TTC549 (cell line): ENCODE measurements around the gene SPCS2.
"Not testable (repeated sequence)": the region's sequence is repeated elsewhere in the genome, so short reads cannot be mapped to it uniquely, and the experiment has no call there.

Source experiments
- FAIRE-seq: peaks from 2 replicates; lab custom pipeline; 2012; peaks lifted over from hg19 to GRCh38; lab: Jason Lieb, UNC

SPCS2 gene

DNA sequence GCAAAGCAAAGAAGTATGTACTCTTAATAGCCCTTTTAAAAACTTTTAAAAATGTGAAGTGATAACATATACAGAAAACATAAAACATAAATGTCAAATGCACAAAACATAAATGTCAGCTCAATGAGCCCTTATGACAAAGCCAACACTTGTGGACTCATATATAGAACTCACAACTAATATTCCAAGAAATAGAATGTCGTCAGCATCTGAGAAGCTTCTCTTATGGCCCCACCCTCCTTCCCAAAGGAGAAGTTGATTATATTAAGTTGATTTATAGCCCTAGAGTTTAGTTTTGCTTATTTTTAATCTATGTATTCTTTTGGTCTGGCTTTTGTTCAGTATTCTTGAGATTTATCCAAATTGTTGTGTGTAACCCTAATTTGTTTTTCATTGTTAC is 53.5 kb downstream of the SPCS2 start:
- no peak for FAIRE-seq

DNA sequence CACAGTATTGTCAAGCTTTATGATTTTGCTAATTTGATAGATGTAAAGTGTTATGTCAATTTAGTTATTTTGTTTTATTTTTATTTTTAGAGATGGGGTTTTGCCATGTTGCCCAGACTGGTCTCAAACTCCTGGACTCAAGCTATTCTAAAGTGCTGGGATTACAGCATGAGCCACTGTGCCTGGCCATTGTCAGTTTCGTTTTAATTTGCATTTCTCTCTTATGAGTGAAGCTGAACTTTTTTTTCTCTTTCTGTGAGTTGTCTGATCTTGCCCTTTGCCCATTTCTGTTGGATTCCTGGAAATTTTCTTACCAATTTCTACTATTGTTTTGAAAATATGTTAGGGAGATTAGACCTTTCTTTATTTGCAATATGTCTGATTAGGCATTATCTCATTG is 55.1 kb downstream of the SPCS2 start:
- FAIRE-seq: no peak

DNA sequence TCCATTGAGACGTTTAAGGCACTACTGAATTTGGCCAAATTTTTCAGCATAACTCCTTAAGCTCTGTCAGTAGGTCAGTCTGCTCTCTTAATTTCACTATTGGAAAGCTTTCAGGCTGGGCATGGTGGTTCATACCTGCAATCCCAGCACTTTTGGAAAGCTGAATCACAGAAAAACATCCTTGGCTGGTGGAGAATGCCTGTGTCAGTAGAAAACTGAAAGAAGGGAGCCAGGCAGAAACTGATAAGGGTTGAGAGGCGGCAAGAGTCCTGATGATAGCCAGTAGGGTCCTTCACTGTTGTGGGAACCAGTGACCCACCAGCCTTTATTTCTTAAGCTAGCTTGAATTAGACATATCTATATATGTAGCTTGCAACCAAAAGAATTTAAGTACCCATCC is 62.3 kb downstream of the SPCS2 start:
- no peak for FAIRE-seq

DNA sequence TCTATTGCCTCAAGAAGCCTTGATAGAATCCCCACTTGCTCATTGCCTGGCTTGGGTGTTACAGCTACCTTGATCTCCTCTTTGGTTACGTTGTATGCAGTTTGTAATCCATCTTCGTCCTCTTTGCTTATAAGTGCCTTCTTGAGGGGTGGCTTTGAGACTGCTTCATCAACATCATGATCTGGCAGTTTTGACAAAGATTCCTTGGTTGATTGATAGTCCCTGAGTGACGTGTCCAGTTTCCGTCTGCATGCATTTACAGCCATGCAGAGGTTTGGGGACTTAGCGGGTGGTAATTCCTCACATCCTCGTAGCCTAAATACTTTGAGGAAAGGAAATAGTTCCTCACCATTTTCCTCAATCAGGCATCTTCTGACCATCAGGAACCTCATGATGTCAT is 62.8 kb downstream of the SPCS2 start:
- FAIRE-seq: no peak

DNA sequence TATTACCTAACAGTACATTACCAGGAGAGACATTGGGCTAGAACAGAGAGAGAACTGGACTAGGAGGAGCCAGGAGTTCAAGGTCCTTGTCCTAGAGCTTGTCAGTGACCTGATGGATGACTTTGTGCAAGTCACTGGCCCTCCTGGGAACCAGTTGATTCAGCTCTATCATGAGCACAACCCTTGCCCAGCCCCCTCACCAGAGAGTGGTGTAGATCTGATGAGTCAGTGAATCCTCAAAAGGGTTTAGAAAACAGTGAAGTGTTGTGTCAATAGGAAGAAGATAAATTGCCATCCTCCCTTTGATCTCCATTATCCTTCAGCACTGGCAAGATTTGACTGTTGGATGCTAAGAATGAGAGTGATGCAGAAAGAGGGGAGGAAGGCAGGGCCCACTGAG is 64.0 kb downstream of the SPCS2 start:
- no peak for FAIRE-seq

DNA sequence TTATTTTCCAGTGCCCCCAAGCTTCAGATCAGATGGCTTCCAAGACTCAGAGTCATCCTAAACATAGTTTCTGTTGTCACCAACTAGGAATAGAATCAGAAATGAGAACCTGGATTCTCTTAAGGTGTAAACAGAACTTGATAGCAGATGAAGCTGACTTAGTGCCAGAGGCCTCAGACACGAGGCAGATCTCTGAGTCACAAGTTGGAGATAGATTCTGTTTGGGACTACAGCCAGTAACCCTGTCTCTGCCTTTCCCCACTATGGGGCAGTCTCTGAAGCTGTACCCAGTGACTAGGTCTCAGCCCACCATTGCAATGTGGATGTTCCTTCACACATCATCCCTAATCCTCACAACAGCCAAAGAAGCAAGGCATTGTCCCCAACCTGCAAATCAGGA is 65.1 kb downstream of the SPCS2 start:
- no peak for FAIRE-seq

DNA sequence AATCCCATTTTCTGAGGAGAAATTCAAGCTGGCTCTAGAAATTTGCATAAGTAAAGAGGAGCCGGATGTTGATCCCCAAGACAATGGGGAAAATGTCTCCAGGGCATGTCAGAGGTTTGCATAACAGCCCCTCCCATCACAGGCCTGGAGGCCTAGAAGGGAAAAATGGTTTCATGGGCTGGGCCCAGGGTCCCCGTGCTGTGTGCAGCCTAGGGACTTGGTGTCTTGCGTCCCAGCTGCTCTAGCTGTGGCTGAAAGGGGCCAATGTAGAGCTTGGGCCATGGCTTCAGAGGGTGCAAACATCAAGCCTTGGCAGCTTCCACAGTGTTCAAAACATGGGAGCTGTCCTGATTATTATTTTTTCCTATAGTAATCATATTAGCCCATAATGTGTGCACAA is 70.1 kb downstream of the SPCS2 start:
- FAIRE-seq: not testable (repeated sequence)

DNA sequence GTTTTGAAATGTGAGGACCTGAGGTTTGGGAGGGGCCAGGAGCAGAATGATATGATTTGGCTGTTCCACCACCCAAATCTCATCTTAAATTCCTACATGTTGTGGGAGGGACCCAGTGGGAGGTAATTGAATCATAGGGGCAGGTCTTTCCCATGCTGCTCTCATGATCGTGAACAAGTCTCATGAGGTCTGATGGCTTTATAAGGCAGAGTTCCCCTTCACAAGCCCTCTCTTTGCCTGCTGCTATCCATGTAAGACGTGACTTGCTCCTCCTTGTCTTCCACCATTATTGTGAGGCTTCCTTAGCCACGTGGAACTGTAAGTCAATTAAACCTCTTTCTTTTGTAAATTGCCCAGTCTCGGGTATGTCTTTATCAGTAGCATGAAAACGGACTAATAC is 71.3 kb downstream of the SPCS2 start:
- not testable (repeated sequence) for FAIRE-seq

DNA sequence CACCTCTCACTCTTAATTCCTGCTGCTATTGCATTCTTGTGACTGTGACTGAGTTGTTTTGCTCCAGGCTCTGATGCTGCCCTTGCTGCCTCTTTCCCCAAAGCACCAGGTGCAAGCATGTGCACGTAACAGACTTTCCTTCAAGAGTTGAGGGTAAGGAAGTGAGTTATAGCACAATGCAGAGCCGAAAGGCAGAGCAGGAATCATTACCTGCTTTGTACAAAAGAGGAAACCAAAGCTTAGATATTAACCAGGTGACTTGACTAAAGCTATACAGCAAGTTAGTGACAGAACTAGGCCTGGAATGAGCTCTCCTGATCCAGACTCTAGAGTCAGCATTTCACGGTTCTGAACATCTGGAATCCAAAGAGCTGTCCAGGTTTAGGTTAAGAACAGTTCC is 73.2 kb downstream of the SPCS2 start:
- FAIRE-seq: no peak

DNA sequence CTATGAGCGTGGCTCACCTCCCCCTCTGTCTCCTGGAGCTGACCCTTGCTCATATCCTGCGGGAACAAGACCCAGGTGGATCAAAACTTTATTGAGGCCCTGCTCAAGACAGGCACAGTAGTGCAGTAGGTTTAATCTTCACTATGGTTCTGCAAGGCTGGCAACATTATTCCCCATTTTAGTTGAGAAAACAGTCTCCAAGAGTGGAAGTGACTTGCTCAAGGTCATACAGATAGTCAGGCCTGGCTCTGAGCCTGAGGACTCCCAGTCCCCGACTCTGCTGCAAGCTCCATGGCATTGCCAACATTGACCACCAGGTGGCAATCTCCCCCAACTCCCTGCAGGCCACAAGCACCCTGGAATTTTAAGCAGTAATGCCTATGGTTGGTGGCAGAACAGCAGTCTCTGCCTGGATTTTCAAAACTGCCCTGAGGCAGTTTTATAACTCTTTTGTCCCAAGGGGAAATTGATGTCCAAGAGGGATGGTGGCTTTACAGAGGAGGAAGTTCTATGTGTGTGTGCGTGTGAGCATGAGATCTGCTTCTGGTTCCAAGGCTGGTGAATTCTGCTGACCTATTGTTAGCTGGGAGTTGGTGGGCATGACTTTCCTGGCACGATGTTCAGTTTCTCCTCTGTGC is 73.8 kb downstream of the SPCS2 start:
- FAIRE-seq: no peak

DNA sequence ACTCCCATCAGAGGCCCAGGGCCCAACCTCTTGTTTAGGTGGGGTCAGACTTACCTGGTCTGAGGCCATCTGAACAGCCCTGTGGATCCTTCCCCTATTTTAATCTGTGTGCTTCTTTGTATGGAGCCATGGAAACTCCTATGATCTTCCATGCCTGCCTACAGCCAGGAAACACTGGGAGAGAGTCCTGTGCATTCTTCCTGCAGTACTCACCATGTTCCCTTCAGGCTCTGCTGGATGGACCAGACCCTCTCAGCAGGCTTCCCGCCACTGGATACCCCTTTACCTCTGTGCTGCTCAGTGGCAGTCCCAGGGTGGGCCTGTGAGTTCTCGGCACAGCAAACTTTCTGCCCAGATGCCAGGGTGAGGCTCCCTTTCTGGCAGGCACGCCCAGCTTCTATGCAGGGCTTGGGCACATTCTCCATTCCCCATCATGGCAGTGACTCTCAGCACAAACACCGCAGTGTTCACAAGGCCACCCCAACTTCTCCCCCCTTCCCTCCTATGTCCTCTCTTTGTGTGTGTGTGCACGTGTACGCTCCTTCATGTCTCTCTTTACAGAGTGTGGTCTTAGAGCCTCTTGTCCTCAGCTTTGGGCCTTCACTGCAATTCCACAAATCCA is 74.5 kb downstream of the SPCS2 start:
- no peak for FAIRE-seq

DNA sequence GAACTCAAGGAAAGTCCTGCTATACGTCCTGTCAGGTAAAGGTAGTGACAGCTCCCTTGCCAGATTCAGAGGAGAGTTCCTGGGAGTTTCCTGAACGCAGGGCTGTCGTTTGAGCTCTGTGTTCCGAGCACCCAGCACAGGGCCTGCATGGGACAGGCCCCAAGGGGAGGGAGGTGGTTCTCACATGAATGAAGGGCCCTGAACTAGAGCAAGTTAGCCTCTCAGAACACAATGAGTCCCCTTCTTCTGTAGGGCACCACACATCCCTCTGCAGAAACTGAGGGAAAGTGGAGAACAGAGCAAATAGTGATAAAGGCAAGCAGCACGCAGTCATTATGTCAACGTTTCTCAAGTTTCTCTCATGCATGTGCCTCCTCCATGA is 75.0 kb downstream of the SPCS2 start:
- FAIRE-seq: no peak

DNA sequence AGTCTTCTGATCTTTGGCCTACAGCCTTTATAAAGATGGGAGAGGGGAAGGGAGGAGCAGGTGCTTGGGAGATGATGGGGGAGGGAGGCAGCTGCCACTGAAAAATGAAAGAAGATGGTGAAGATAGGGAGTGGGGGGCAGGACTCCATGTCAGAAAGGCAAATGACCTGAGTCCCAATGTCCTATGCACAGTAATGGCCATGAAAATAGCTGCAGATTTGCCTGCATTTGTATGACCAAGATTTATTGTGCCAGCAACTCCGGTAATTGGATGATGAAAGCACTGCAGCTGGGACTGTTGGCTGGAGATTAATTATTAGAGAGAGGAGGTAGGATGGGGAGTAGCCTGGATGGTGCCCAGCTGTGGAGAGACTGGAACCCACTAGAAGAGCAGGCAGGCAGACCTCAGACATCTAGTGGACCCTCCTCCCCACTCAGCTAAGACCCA is 75.7 kb downstream of the SPCS2 start:
- no peak for FAIRE-seq

DNA sequence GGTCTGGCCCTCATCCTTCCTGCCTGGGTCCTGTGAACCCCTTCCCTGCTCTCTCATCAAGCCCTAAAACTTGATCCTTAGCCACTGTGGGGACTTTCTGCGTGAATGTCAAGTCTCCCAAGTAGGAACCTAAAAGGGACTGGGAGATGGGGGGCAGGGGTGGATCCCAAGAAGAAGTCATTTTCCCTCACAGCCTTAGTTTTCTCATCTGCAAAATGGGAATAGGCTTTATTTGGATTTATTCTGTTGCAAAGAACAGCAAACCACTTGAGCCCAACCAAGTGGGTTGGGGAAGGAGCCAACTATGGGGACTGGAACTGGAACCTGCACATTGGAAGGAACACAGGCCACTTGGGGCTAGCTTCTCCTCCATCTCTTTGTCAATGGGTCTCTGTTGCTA is 76.5 kb downstream of the SPCS2 start:
- no peak for FAIRE-seq

DNA sequence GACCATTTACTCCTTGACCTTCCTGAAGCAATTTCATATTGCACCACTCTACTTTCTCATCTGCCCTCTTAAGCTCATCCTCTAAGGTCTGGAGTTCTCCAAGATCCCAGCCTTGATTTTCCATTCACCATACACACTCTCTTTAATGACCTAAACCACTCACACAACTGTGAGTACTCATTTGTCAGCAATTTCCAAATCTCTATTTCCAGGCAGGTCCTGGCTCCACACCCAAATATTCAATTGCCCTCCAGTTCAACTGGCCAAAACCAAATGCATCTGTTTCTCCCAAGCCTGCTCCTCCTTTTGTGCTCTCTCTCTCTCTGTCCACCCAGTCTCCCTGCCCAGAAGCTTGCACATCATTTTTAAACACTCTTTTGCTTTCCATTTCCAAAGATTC is 79.3 kb downstream of the SPCS2 start:
- no peak for FAIRE-seq
